ENCODE results near the gene TINAG.

GRCh38 chr6:54327631-54328030 is 19.4 kb downstream of the TINAG start:
- TF ChIP-seq EZH2 (IDR thresholded peaks at IDR 0.05; ENCODE audit: low read length, unreplicated experiment) (no peak), CTCF (conservative IDR thresholded peaks at IDR 0.05; ENCODE audit: low read depth, low read length) (no peak), EZH2phosphoT487 (IDR thresholded peaks at IDR 0.05; ENCODE audit: borderline replicate concordance, low read length) (no peak)

Measured in PC-3 (cell line).